ENCODE results near the gene POMC.

- TF ChIP-seq CTCF (IDR thresholded peaks at IDR 0.05), result no peak
- no peak for TF ChIP-seq POLR2A (IDR thresholded peaks at IDR 0.05)
These were observed 10.6 kb upstream of the POMC start for GRCh38 chr2:25178976-25179375.
